Gastrocnemius medialis (tissue), 4 donors: ENCODE data around the gene GID8.

Source experiments
- POLR2A ChIP-seq, 2 donors: fragments of 450-650 bp; IDR thresholded peaks; one replicate each; pipeline ENCODE4 v1.6.1; 2017; ENCODE audit warnings: antibody characterized with exemption in 2 of 2, mild to moderate bottlenecking in 2 of 2, moderate library complexity in 2 of 2
- TF ChIP-seq, protein P1 (sequence below), 5 experiments: fragments of 450-650 bp in 3 of 5; fragments of 200-600 bp in 2 of 5; sonication (generic) in 2 of 5; IDR thresholded peaks in 4 of 5; conservative IDR thresholded peaks in 1 of 5; 1 replicate in 4 of 5; 2 replicates in 1 of 5; pipeline ENCODE4 v1.5.1; 2016 to 2019; ENCODE audit warnings: antibody characterized with exemption in 5 of 5, mild to moderate bottlenecking in 3 of 5, moderate library complexity in 3 of 5

GRCh38 chr20:62942456-62942855 lies 4.5 kb downstream of the GID8 start:
- TF ChIP-seq POLR2A (IDR thresholded peaks at IDR 0.05), result no peak
- TF ChIP-seq, protein P1, sequence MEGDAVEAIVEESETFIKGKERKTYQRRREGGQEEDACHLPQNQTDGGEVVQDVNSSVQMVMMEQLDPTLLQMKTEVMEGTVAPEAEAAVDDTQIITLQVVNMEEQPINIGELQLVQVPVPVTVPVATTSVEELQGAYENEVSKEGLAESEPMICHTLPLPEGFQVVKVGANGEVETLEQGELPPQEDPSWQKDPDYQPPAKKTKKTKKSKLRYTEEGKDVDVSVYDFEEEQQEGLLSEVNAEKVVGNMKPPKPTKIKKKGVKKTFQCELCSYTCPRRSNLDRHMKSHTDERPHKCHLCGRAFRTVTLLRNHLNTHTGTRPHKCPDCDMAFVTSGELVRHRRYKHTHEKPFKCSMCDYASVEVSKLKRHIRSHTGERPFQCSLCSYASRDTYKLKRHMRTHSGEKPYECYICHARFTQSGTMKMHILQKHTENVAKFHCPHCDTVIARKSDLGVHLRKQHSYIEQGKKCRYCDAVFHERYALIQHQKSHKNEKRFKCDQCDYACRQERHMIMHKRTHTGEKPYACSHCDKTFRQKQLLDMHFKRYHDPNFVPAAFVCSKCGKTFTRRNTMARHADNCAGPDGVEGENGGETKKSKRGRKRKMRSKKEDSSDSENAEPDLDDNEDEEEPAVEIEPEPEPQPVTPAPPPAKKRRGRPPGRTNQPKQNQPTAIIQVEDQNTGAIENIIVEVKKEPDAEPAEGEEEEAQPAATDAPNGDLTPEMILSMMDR (IDR thresholded peaks at IDR 0.05 in 4 of 5, conservative IDR thresholded peaks at IDR 0.05 in 1 of 5), result no peak
